Liver (tissue), 9 donors: ENCODE results near the gene ERBIN. TPM values are rescaled to one million over a fixed set of nuclear protein-coding genes. Genes with fewer than 3 reads are reported as not detected.

Source experiments
- DNase-seq: peaks from one replicate; pipeline ENCODE4 v3.0.0-alpha.2; 2017; ENCODE audit warnings: low spot score
- H3K27ac ChIP-seq, 2 donors: one replicate each; pipeline ENCODE4 v1.7.0; 2013; ENCODE audit warnings: inconsistent platforms in 2 of 2, low read length in 2 of 2, control low read depth in 1 of 2, low read depth in 1 of 2, mild to moderate bottlenecking in 1 of 2
- H3K27me3 ChIP-seq, 4 donors: one replicate each; pipeline versions ENCODE4 v1.6.1 to v1.7.0; 2013; ENCODE audit warnings: low read length in 3 of 4, inconsistent platforms in 1 of 4, mild to moderate bottlenecking in 1 of 4, moderate library complexity in 1 of 4; ENCODE audit not compliant: control insufficient read depth in 4 of 4, insufficient read depth in 4 of 4
- H3K36me3 ChIP-seq, 4 donors: one replicate each; pipeline versions ENCODE4 v1.6.1 to v1.7.0; 2013; ENCODE audit warnings: low read length in 3 of 4, mild to moderate bottlenecking in 3 of 4, low read depth in 1 of 4, moderate library complexity in 1 of 4; ENCODE audit not compliant: control insufficient read depth in 4 of 4, insufficient read depth in 3 of 4
- H3K4me1 ChIP-seq, 4 donors: one replicate each; pipeline versions ENCODE4 v1.6.1 to v1.7.0; 2013; ENCODE audit warnings: low read length in 3 of 4, mild to moderate bottlenecking in 3 of 4, moderate library complexity in 1 of 4; ENCODE audit not compliant: control insufficient read depth in 4 of 4, insufficient read depth in 4 of 4
- H3K4me3 ChIP-seq, 3 donors: one replicate each; pipeline versions ENCODE4 v1.6.1 to v1.7.0; 2013; ENCODE audit warnings: low read length in 3 of 3, control low read depth in 1 of 3, low read depth in 1 of 3, mild to moderate bottlenecking in 1 of 3
- H3K9ac ChIP-seq, 2 donors: one replicate each; pipeline ENCODE4 v1.7.0; 2013; ENCODE audit warnings: low read length in 2 of 2, mild to moderate bottlenecking in 2 of 2, moderate library complexity in 2 of 2, control low read depth in 1 of 2, low read depth in 1 of 2
- H3K9me3 ChIP-seq, 4 donors: one replicate each; pipeline versions ENCODE4 v1.6.1 to v1.7.0; 2013; ENCODE audit warnings: low read length in 3 of 4; ENCODE audit not compliant: control insufficient read depth in 4 of 4
- EGR1 ChIP-seq, 2 donors: IDR thresholded peaks; 2 replicates each; pipeline ENCODE4 v1.6.1; 2016 to 2018; ENCODE audit warnings: antibody characterized with exemption in 2 of 2, low read depth in 2 of 2
- FOXA1 ChIP-seq: IDR thresholded peaks from 2 replicates; pipeline ENCODE4 v1.6.1; 2016; ENCODE audit warnings: antibody characterized with exemption
- GABPA ChIP-seq, 2 donors: IDR thresholded peaks in 1 of 2; conservative IDR thresholded peaks in 1 of 2; 2 replicates each; pipeline ENCODE4 v1.6.1; 2016; ENCODE audit warnings: antibody characterized with exemption in 2 of 2, mild to moderate bottlenecking in 1 of 2, moderate library complexity in 1 of 2
- HNF4A ChIP-seq, 2 donors: conservative IDR thresholded peaks; 2 replicates each; pipeline ENCODE4 v1.6.1; 2016; ENCODE audit warnings: antibody characterized with exemption in 2 of 2, mild to moderate bottlenecking in 2 of 2
- HNF4G ChIP-seq: IDR thresholded peaks from 2 replicates; pipeline ENCODE4 v1.6.1; 2016; ENCODE audit warnings: antibody characterized with exemption
- JUND ChIP-seq, 2 donors: IDR thresholded peaks; 2 replicates each; pipeline ENCODE4 v1.6.1; 2016; ENCODE audit warnings: antibody characterized with exemption in 2 of 2
- MAX ChIP-seq: IDR thresholded peaks from 2 replicates; pipeline ENCODE4 v1.6.1; 2016; ENCODE audit warnings: antibody characterized with exemption
- NR2F2 ChIP-seq: IDR thresholded peaks from 2 replicates; pipeline ENCODE4 v1.6.1; 2016; ENCODE audit warnings: antibody characterized with exemption
- RAD21 ChIP-seq, 2 donors: IDR thresholded peaks; 2 replicates each; pipeline ENCODE4 v1.6.1; 2016; ENCODE audit warnings: antibody characterized with exemption in 2 of 2, mild to moderate bottlenecking in 2 of 2
- REST ChIP-seq: IDR thresholded peaks from 2 replicates; pipeline ENCODE4 v1.6.1; 2016; ENCODE audit warnings: antibody characterized with exemption, mild to moderate bottlenecking
- RXRA ChIP-seq, 2 donors: IDR thresholded peaks; 2 replicates each; pipeline ENCODE4 v1.6.1; 2017 to 2018; ENCODE audit warnings: antibody characterized with exemption in 2 of 2, mild to moderate bottlenecking in 1 of 2
- SP1 ChIP-seq: IDR thresholded peaks from 2 replicates; pipeline ENCODE4 v1.6.1; 2018; ENCODE audit warnings: antibody characterized with exemption, mild to moderate bottlenecking
- TAF1 ChIP-seq: conservative IDR thresholded peaks from 2 replicates; pipeline ENCODE4 v1.6.1; 2016; ENCODE audit warnings: antibody characterized with exemption, mild to moderate bottlenecking
- WGBS: extraction: QIAGEN DNeasy Blood & Tissue Kit; methylation state at CpG from one replicate; pipeline ENCODE4 v1.1.7; 2013; 5-methylcytosine and 5-hydroxymethylcytosine counted together
- polyA plus RNA-seq, 2 donors: library from polyadenylated mRNA; stranded (reverse) in 1 of 2; unstranded in 1 of 2; fragments of 200-250 nt in 1 of 2; fragments of >200 nt in 1 of 2; fragmentation: Nextera tagmentation in 1 of 2; extraction: Ambion mirVana in 1 of 2; gene quantifications; one replicate each; pipeline versions ENCODE4 v1.2.1 to v1.2.3, GENCODE V29; 2013 to 2015
- total RNA-seq, 2 donors: library from RNA; depleted of rRNA; stranded (reverse); fragments of >200 nt; gene quantifications; one replicate each; pipeline ENCODE4 v1.2.3, GENCODE V29; 2014
- TF ChIP-seq, protein P1 (sequence below): IDR thresholded peaks from 2 replicates; pipeline ENCODE4 v1.6.1; 2016; ENCODE audit warnings: antibody characterized with exemption
- TF ChIP-seq, protein P2 (sequence below): fragments of 150-350 bp; IDR thresholded peaks from 2 replicates; pipeline ENCODE4 v1.5.1; 2017; ENCODE audit warnings: improper control_type of control experiment, low read depth, low read length; ENCODE audit not compliant: missing input control
- donor health status: healthy.
- donor health status: healthy.
- donor health status: healthy.
- donor health status: healthy.
- donor health status: healthy.

The ERBIN gene
- total and polyA plus RNA-seq, 4 donors, result 9.7 to 54.9 (median 32.5) TPM

DNA sequence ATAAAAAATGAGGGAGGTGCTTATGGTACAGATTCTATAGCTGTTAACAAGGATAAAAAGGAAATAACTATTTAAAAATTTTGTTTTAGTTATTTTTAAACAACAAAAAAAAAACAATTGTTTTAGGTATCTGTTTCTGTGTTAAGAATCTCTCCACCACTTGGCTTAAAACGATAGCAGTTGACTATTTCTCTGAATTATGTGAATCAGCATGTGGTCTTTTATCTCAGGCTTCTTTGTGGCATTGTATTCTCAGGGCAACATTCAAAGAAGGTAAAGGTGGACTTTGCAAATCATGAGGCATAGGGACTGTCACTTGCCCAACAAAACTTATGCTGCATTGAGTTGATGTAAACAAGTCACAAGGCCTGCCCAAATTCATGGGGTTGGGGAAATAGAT lies 55.2 kb downstream of the ERBIN start:
- no peaks in the 10 kb centered on the region for H3K9me3 ChIP-seq
- H3K27me3 ChIP-seq, result no peaks in the 10 kb centered on the region
- no peak for DNase-seq
- peaks cover 4 to 22% (median 11%) of the 10 kb centered on the region in 4 donors for H3K4me1 ChIP-seq
- no peaks in the 10 kb centered on the region for H3K36me3 ChIP-seq
- no peak overlapping the region for H3K4me3 ChIP-seq
- TF ChIP-seq, protein P1, sequence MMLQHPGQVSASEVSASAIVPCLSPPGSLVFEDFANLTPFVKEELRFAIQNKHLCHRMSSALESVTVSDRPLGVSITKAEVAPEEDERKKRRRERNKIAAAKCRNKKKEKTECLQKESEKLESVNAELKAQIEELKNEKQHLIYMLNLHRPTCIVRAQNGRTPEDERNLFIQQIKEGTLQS, result no peak
- TF ChIP-seq RAD21 (IDR thresholded peaks at IDR 0.05) (no peak), MAX (no peak), REST (no peak), EGR1 (IDR thresholded peaks at IDR 0.05; ENCODE audit: low read depth in 2 of 2) (no peak), RXRA (IDR thresholded peaks at IDR 0.05) (no peak), TAF1 (no peak), JUND (IDR thresholded peaks at IDR 0.05) (no peak), GABPA (IDR thresholded peaks at IDR 0.05 in 1 of 2, conservative IDR thresholded peaks at IDR 0.05 in 1 of 2) (no peak), SP1 (no peak), FOXA1 (no peak)
- TF ChIP-seq, protein P2, sequence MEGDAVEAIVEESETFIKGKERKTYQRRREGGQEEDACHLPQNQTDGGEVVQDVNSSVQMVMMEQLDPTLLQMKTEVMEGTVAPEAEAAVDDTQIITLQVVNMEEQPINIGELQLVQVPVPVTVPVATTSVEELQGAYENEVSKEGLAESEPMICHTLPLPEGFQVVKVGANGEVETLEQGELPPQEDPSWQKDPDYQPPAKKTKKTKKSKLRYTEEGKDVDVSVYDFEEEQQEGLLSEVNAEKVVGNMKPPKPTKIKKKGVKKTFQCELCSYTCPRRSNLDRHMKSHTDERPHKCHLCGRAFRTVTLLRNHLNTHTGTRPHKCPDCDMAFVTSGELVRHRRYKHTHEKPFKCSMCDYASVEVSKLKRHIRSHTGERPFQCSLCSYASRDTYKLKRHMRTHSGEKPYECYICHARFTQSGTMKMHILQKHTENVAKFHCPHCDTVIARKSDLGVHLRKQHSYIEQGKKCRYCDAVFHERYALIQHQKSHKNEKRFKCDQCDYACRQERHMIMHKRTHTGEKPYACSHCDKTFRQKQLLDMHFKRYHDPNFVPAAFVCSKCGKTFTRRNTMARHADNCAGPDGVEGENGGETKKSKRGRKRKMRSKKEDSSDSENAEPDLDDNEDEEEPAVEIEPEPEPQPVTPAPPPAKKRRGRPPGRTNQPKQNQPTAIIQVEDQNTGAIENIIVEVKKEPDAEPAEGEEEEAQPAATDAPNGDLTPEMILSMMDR, result no peak
- H3K27ac ChIP-seq, result no peak overlapping the region
- 82% methylated on average over 1 of the region's 1 CpG for WGBS
- H3K9ac ChIP-seq, result no peak overlapping the region

DNA sequence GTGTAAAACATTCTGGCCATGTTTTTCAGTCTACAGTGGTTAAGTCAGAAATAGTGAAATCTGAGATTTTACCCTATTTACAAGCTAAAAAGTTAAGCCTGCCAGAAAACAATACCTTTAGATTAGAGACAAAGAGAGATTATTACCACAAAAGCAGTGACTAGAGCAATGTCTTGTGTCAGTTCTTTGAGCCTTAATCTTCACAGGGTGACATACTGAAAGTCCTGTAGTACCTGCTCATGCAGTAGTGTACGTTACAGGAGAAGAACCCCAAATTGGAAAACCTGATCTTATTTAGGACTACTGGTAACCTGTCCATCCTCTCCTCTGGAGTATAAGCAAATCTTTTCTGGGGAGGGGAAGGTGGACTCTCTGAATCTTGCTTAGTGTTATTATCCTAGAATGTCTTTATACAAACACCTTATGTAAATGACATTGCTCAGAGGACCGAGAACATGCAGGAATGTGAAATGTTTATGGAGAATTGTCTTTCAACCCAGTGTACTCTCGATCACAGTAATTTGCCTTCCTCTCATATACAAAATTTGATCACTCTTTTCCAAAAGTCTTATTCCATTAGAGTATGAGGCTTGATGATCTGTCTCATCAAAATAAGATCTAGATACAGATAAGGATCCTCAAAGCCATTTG lies 55.7 kb downstream of the ERBIN start:
- Histone ChIP-seq H3K36me3 (no peaks in the 10 kb centered on the region), H3K27ac (no peak overlapping the region), H3K9ac (no peak overlapping the region), H3K9me3 (no peaks in the 10 kb centered on the region), H3K4me1 (peaks cover 9 to 27% (median 14%) of the 10 kb centered on the region in 4 donors), H3K4me3 (no peak overlapping the region), H3K27me3 (no peaks in the 10 kb centered on the region)
- DNase-seq, result no peak
- 91% methylated on average over 3 of the region's 3 CpGs for WGBS
- no peak for TF ChIP-seq MAX
- no peak for TF ChIP-seq HNF4G
- no peak for TF ChIP-seq FOXA1
- TF ChIP-seq NR2F2, result no peak
- no peak for TF ChIP-seq GABPA (IDR thresholded peaks at IDR 0.05 in 1 of 2, conservative IDR thresholded peaks at IDR 0.05 in 1 of 2)
- TF ChIP-seq, protein P2, result no peak
- no peak for TF ChIP-seq SP1
- TF ChIP-seq EGR1 (IDR thresholded peaks at IDR 0.05; ENCODE audit: low read depth in 2 of 2), result no peak
- no peak for TF ChIP-seq HNF4A (conservative IDR thresholded peaks at IDR 0.05)
- no peak for TF ChIP-seq RAD21 (IDR thresholded peaks at IDR 0.05)
